T follicular helper cell (primary cell): Measurements from ENCODE around the gene MB.
"Not testable (repeated sequence)": the region's sequence is repeated elsewhere in the genome, so short reads cannot be mapped to it uniquely, and the experiment has no call there.

Source experiments
- DNase-seq: peaks from one replicate; pipeline ENCODE4 v3.0.0-alpha.2; 2020; ENCODE audit warnings: low read depth

Gene MB

GRCh38 chr22:35637254-35637653 is 20.1 kb upstream of the MB start:
- DNase-seq = no peak

- no peak for DNase-seq
Measured at GRCh38 chr22:35634943-35635540, 17.9 kb upstream of the MB start.

GRCh38 chr22:35634015-35634414 is 16.9 kb upstream of the MB start:
- DNase-seq = no peak

- no peak for DNase-seq
Measured at GRCh38 chr22:35633520-35633919, 16.4 kb upstream of the MB start.

- no peak for DNase-seq
Measured at GRCh38 chr22:35632935-35633334, 15.8 kb upstream of the MB start.

- DNase-seq = no peak
Measured at GRCh38 chr22:35631597-35631996, 14.5 kb upstream of the MB start.

- DNase-seq = no peak
Measured at GRCh38 chr22:35630891-35631290, 13.8 kb upstream of the MB start.

- DNase-seq = no peak
Measured at GRCh38 chr22:35630387-35630793, 13.3 kb upstream of the MB start.

- DNase-seq = no peak
Measured at GRCh38 chr22:35629406-35630216, 12.5 kb upstream of the MB start.

GRCh38 chr22:35628732-35629131 is 11.6 kb upstream of the MB start:
- no peak for DNase-seq

GRCh38 chr22:35627267-35628041 is 10.3 kb upstream of the MB start:
- DNase-seq = no peak

- DNase-seq = no peak
Measured at GRCh38 chr22:35625763-35626432, 8.8 kb upstream of the MB start.

- DNase-seq = no peak
Measured at GRCh38 chr22:35624547-35624946, 7.4 kb upstream of the MB start.

GRCh38 chr22:35623885-35624284 is 6.8 kb upstream of the MB start:
- not testable (repeated sequence) for DNase-seq

GRCh38 chr22:35622191-35622913 is 5.2 kb upstream of the MB start:
- DNase-seq = no peak

GRCh38 chr22:35621451-35621850 is 4.3 kb upstream of the MB start:
- no peak for DNase-seq

- DNase-seq = no peak
Measured at GRCh38 chr22:35620624-35621251, 3.6 kb upstream of the MB start.

GRCh38 chr22:35619336-35620094 is 2.4 kb upstream of the MB start:
- no peak for DNase-seq

- no peak for DNase-seq
Measured at GRCh38 chr22:35618427-35619223, 1.5 kb upstream of the MB start.

GRCh38 chr22:35616043-35616442 is 1.1 kb downstream of the MB start:
- no peak for DNase-seq
